GM21723 (cell line): ENCODE measurements around the gene SERPINB5.
"Not testable (repeated sequence)": the region's sequence is repeated elsewhere in the genome, so short reads cannot be mapped to it uniquely, and the experiment has no call there.

Experiments
- ATAC-seq: cut with Tn5 transposase; IDR thresholded peaks from one replicate; pipeline ENCODE4 v1.9.1; 2021; ENCODE audit warnings: mild to moderate bottlenecking, moderate library complexity; ENCODE audit not compliant: unreplicated experiment

Gene SERPINB5, protein sequence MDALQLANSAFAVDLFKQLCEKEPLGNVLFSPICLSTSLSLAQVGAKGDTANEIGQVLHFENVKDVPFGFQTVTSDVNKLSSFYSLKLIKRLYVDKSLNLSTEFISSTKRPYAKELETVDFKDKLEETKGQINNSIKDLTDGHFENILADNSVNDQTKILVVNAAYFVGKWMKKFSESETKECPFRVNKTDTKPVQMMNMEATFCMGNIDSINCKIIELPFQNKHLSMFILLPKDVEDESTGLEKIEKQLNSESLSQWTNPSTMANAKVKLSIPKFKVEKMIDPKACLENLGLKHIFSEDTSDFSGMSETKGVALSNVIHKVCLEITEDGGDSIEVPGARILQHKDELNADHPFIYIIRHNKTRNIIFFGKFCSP

GRCh38 chr18:63476668-63477067 is at the start of gene SERPINB5:
TSS of gene SERPINB5 (plus strand) at chr18:63476958. CDS start at chr18:63484429, 7,471 bp downstream.
- no peak for ATAC-seq

DNA sequence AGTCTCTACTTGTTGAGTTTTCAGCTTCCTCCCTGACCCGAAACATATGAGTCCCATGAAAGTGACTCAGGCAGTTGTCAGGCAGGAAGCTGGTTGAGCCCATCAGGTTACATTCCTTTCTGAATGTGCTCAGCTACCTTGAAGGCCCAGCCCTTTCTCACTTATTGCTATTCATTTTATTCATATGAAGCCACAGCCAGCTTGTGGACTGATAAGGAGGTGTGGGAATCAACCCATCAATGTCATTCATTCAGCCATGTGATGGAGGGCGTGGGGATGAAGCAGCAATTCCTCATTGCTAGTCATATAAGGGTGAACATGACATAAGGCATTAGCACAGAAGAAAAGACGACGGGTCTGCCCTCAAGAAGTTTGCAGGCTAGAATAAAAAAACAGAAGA is 49.2 kb upstream of the SERPINB5 start:
- no peak for ATAC-seq

DNA sequence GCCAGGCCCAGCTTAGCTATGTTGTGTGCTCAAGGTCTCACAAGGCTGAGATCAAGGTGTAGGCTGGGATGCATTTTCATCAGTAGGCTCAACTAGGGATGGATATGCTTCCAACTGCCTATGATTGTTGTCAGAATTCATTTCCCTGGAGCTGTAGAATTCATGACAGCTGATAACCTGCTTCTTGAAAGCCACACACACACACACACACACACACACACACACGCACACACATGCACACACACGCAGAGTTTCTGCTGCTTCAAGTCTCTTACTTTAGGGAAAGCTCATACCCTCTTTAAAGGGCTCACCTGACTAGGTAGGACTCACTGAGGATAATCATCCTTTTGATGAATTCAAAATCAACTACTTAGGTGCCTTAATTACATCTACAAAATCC is 46.2 kb upstream of the SERPINB5 start:
- no peak for ATAC-seq

- no peak for ATAC-seq
Observed at GRCh38 chr18:63431180-63431579, 45.6 kb upstream of the SERPINB5 start.

DNA sequence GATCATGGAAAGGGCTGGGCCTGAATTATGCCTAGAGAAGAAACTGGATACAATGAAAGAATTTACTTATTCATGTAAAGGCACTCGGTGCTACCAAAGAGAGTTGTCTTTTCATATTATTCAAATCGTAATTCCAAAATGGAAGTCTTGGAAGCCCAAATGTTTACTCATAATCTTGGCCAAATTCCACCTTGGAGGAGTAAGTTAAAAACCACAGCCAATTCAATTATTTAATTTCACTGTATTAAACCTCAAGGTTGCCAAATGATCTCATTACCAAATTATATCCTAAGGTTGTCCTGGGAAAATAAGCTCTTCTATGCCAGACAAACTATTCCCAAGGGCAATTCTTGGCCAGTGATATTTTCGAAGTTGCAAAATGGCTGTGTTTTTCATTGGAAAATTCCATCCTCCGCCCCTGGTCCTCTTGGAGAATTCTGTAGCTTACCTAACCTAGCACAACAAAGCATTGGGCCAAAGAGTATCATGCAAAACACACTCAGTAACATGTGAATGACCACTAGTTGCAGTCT is 43.4 kb upstream of the SERPINB5 start:
- no peak for ATAC-seq

DNA sequence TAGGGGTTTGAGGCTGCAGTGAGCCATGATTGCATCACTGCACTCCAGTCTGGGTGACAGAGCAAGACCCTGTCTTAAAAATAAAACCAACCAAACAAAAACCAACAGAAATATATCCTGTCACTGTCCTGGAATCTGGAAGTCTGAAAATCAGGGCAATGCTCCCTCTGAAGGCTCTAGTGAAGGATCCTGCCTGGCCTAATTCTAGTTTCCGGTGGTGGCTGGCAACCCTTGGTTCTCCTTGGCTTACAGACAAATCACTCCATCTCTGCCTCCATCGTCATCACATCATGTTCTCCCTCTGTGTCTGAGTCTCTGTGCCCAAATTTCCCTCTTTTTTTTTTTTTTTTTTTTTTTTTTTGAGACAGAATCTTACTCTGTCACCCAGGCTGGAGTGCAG is 38.6 kb upstream of the SERPINB5 start:
- ATAC-seq = no peak

DNA sequence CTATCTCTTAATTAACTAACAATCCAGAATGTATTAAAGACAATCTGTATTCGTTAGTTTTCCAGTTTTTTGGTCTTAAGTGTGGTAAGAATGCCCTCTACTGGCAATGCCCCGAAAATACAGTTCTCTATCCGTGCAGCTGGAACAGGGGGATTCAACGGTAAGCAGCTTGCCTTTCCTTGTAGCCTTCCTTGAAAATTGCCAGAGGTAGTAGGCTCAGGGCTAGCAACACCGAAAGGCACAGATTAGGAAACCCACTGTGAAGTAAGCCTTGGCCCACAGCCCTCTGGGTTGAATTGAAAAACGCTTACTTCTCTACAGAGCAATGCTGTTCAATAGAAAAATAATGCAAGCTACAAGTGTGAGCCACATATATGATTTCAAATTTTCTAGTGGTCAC is 37.4 kb upstream of the SERPINB5 start:
- no peak for ATAC-seq

DNA sequence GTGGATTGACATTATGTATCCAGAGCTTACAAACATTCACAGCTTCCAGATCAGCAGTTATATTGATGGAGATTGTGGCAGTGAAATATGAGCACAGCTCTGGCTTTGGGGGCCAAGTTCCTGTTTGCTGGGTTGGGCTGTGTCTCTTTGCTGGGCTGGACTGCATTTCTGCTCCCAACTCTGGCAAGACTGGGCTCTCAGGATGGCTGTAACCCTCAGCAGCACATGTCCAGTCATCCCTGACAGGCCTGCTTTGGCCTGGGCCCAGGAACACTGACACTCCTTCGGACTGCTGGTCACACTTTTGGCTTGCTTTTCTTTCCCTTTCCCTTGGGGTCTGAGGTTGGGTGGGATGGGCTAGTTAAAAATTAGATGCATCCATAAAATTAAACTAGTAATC is 36.5 kb upstream of the SERPINB5 start:
- ATAC-seq = no peak

- no peak for ATAC-seq
Observed at GRCh38 chr18:63440881-63441280, 35.9 kb upstream of the SERPINB5 start.

DNA sequence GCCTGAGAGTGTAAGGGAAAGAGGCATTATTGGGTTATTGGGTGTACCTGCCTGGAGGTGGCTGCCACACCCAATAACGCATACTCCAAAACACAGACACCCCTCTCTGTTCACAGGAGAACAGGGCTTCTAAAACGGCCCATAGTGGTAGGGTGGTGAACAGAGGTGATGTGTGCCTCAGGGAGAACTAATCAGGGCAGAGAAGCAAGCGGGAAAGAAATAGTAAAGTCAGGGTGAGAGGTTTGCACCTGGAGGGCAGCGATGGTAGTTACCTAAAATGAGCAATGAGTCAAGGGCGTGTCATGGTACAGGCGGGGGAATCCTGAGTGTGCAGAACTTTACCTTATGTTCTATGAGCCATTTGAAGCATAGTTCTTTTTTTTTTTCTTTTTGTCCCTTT is 32.9 kb upstream of the SERPINB5 start:
- no peak for ATAC-seq

GRCh38 chr18:63444580-63444979 is 32.2 kb upstream of the SERPINB5 start:
- ATAC-seq = no peak

DNA sequence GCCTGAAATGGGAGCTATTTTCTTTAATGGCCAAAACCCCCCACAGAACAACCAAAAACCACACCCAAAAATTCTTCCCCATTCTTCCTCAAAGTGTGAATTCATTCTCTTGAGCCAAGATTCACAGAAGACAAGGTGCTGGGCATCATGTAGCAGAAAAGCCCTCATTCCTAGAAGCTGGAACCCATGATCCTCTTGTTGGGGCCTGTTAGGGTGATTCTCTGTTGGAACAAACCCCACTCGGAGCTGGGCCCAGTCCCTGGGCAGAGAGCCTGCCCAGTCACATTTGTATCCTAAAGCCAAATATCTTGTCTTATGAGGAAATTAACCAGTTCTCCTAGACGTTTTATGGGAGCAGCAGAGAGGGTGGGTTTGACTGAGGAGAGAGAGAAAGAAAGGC is 31.7 kb upstream of the SERPINB5 start:
- ATAC-seq = no peak

GRCh38 chr18:63446266-63446665 is 30.5 kb upstream of the SERPINB5 start:
- ATAC-seq = no peak

- ATAC-seq = no peak
Observed at GRCh38 chr18:63447066-63447465, 29.7 kb upstream of the SERPINB5 start.

DNA sequence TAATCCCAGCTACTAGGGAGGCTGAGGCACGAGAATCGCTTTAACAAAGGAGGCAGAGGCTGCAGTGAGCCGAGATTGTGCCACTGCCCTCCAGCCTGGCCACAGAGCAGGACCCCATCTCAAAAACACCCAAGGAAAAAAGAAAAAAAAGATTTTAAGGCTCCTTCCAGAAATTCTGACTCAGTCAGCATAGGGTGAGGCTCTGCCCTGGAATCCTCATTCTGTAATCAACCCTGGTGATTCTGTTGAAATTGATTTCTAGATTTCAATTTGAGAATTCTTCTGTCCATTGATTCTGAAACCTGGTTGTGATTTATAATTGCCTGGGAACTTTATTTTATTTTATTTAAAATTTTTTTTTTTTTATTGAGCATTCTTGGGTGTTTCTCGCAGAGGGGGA is 27.3 kb upstream of the SERPINB5 start:
- no peak for ATAC-seq

DNA sequence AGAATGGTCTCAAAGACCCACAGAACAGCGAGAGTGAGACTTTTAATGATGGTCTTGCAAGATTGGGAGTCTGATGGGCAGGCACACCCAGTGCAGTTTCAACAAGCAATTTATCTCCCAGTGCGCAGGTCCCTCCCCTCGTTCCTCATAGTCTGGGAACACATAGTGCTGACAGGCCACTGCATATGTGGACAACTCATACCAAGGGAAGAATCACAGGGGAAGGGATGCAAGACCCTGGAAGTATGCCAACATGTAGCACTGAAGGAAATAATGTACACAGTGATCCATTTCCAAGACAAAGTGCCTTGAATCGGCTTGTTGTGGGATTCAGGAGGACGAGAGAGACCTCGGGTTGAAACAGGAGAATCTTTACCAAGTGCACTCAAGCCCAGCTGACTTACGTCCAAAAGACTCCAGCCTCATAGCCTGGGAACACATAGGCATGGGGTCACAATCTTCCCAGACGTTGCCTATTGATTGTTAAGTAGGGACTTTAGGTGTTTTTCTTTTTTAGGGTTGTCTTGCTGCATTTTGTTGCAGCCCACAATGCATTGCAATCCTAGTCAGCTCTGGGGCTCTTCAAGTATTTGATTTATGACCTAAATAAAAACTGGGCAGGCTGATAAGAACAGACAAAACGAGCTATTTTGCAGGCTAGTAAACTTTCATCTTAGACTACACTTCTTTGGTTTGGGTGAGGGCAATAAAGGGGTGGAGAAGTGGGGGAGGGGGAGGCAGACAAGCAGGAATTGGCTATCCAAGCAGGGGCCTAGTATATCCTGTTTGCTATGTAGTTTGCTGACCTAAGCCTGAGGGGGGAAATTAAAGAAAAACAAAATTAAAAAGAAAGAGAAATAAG is 24.7 kb upstream of the SERPINB5 start:
- no peak for ATAC-seq

DNA sequence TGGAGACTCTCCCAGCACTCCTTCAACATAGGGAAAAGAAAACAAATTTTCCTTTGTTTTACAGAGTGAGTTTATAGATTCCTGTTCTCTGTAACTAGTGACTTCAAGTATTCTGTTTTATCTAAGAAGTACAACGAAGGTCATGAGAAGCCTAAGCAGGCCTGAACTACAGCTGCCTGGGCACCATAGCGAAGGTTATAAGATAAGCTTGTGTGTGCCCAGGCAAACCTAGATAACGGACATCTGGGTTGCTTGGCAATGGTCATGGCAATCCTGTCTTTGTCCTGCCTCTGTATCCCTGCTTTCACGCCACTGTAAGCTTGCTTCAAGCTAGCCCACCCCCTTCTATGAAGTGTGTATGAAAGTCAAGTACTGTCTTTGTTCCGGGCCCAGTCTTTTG is 24.0 kb upstream of the SERPINB5 start:
- not testable (repeated sequence) for ATAC-seq

GRCh38 chr18:63454497-63454896 is 22.3 kb upstream of the SERPINB5 start:
- ATAC-seq = no peak

GRCh38 chr18:63457977-63458376 is 18.8 kb upstream of the SERPINB5 start:
- no peak for ATAC-seq

DNA sequence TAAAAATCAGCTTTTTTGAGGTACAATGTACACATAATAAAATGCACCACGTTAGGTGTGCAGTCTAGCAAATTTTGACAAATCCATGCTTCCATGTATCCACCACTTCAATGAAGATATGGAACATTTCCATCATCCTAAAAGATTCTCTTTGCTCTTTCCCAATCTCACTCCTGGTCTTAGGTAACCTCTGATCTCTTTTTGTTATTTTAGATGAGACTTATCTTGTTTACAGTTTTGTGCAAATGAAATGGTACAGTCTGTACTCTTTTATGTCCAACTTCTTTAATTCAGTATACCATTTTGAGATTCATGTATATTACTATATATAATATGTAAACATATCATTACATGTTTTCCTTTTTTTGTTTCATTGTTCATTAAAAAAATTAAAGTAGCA is 16.3 kb upstream of the SERPINB5 start:
- ATAC-seq = no peak

DNA sequence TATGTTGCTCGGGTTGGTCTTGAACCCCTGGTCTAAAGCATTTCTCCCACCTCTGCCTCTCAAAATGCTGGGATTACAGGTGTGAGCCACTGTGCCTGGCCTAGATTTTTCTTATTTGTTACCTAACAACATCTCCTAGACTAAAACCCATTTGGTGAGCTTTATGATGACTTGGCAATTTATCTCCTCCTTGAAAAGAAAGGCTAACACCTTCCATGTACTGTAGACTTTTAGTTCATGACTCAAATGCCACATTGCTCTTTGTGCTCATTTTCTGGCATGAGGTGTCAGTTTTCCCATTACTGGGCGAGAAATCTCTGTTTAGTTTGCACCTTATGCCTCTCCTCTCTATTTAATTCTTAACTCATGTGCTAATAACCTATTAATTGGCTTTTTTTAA is 12.3 kb upstream of the SERPINB5 start:
- no peak for ATAC-seq

DNA sequence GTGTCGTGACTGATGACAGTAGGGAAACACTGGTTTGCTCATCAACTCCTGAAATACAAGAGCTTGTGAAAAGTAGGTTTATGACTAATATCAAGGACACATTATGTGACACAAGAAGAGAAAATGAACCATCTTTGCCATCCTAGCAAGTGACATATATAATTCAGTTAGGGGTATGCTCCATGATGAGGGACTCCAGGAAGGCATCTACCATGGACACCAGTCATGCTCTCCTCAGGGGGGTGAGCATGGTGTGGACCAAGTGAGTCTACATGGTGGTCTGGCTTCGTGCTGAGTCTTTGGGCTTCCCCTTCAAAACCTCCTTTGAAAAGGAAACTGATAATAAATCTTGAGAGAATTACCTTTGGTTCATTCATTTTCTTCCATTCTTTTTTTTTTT is 11.7 kb upstream of the SERPINB5 start:
- ATAC-seq = no peak
